HS-5 (cell line): ENCODE data around the gene TLX3.

Source experiments
- DNase-seq: peaks from one replicate; pipeline ENCODE4 v3.0.0-alpha.2; 2012; ENCODE audit warnings: low read depth

TLX3 gene

DNA sequence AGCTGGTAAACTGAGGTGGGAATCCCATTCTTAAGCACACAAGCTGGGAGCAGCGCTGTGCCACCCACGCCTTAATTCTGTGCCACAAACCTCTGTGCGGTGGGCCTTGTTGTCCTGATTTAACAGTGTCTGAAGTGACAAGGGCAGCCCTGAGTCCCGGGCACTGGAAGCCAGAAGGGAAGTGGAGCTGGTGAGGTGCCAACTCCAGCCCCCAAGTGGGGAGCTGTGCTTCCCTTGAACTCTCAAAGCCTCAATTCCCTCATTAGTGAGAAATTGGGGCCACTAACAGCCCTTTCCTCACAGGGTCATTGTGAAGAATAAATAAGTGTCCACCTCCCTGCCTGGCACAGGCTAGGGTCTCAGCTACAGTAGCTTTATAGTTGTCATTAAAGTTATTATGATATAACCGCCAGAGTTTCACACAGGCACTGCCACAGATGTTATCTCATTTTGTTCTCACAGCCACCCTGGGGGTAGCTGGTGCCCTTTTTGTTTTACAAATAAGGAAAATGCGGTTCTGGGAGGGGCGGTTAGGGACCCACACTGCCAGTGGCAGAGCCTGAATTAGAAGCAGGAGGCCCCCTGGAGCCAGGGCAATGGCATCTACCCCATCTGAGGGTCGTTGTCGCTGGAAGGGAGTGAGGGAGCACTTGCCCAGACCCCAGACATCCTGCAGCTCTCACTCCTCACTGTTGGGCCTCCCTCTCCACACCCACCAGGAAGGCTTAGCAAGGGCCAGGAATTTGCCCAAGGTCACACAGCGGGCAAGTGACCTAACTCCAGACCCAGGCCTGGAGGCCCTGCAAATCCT lies 2.1 kb upstream of the TLX3 start:
- DNase-seq, result no peak

DNA sequence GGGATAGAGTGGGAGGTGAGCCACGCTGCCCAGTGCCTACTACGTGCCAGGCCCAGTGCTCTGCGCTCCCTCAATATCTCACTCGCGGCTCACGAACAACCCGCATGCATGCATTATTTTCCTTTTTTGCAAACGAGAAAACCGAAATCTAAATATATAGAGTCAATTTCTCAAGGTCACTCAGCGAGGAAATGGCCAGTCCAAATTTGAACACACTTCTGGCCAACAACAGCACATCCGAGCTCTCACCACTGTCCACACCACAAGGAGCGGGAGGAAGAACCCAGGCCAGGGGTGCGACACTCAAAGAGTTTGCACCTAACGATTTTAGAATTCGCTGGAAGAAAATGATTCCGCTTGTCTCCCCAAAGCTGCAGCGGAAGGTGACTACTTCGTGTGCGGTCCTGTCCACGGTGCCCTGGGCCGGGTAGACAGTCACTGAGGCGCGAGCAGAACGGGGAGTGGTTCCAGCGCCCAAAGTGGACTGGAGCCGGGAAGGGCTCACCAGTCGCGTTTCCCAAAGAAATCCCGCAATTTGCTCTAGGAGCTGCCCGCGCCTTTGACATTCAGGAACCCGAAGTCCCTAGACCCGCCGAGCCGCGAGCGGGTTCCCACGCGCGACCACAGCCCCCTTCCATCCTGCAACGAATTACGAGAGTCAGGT lies 1.1 kb upstream of the TLX3 start:
- DNase-seq, result no peak

DNA sequence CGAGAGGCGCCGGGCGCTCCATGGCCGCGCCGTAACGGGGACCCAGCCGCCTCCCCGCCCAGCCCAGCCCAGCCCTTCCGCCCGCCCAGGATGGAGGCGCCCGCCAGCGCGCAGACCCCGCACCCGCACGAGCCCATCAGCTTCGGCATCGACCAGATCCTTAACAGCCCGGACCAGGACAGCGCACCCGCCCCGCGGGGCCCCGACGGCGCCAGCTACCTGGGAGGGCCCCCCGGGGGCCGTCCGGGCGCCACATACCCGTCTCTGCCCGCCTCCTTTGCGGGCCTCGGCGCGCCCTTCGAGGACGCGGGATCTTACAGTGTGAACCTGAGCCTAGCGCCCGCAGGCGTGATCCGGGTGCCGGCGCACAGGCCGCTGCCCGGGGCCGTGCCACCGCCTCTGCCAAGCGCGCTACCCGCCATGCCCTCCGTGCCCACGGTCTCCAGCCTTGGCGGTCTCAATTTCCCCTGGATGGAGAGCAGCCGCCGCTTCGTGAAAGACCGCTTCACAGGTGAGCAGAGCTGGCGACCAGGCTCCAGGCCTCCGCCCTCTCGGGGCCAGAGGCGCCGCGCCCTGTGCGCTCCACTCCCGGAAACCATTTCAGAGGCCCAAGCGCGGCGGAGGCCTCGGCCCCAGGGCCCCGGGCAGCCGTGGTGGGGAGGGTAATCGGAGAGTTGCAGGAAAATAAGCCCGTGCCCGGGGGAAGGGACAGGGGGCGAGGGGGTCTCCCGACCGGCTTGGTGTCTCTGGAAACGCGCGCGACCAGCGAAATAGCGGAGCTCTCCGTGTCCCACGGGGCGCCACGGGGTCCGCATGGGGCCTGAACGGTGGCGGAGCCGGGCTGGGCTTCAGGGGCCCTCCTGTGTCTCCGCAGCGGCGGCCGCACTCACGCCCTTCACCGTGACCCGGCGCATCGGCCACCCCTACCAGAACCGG lies 496 bp downstream of the TLX3 start:
- no peak for DNase-seq

DNA sequence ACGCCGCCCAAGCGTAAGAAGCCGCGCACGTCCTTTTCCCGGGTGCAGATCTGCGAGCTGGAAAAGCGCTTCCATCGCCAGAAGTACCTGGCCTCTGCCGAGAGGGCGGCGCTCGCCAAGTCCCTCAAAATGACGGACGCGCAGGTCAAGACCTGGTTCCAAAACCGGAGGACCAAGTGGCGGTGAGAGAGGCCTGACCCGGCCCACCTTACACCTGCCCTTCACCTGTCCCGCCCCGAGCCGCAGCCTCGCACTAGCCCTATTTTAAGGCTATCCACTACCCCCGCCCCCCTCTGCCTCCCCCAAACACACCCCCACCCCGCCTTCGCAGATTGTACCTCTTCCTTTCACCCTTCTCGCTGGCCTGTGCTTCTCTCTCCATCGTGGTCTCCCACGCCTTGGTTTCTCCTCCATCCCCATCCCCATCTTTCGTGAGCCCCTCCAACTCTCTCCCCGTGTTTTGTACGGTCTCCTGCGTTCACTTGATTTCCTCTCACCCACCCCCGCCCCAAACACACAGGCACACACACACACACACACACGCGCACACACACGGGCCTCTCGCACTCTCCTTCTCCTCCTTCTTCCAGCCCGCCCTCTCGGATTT lies 1.3 kb downstream of the TLX3 start:
- DNase-seq, result no peak

DNA sequence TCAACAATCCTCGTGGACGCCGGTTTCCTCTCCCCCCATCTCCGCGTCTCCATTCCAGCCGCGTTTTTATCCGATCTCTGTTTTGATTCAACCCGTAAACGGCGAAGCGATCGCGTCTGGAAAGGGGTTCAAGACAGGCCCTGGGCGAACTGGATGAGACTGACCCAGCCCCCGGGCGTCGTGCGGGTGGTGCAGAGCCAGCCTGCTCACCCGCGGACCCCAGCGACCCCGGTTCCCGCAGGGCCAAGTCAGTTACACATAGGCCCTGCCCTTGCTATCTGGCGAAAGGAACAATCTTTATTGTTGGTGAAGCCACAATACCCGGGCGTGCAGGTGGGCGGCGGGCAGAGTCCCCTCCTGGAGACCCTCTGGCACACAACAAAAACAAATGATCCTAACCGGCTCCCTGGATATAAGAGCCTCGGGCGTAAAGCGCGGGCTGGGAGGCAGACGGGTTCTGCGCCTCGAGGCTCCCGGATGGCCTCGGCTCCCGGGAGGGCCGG lies 1.8 kb downstream of the TLX3 start:
- DNase-seq, result no peak

DNA sequence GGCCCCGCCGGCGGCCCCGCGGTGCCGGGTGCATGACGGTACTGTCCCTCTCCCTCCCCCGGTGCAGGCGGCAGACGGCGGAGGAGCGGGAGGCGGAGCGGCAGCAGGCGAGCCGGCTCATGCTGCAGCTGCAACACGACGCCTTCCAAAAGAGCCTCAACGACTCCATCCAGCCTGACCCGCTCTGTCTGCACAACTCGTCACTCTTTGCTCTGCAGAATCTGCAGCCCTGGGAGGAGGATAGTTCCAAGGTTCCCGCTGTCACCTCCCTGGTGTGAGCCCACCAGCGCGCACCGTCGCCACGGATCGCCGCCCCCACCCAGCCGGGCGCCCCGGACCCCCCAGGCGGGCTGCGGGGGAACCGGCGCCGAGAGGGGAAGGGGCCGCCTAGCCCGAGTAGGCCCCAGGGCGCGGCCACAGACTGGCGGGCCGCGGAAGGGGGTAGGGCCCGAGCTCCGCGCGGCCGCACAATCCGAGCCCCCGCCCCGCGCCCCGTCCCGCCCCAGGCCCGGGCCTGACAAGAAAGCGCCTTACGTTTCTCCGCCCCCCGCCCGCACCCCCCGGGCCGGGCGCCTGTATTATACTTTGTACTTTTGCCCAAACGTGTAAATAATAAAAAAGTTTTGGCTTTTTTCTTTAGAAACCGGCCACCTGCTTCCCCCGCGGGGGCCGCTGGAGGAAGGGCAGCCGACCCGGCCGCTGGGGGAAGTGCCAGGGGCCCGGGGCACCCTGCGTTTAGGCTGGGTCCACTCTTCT lies 2.5 kb downstream of the TLX3 start:
- DNase-seq, result no peak

DNA sequence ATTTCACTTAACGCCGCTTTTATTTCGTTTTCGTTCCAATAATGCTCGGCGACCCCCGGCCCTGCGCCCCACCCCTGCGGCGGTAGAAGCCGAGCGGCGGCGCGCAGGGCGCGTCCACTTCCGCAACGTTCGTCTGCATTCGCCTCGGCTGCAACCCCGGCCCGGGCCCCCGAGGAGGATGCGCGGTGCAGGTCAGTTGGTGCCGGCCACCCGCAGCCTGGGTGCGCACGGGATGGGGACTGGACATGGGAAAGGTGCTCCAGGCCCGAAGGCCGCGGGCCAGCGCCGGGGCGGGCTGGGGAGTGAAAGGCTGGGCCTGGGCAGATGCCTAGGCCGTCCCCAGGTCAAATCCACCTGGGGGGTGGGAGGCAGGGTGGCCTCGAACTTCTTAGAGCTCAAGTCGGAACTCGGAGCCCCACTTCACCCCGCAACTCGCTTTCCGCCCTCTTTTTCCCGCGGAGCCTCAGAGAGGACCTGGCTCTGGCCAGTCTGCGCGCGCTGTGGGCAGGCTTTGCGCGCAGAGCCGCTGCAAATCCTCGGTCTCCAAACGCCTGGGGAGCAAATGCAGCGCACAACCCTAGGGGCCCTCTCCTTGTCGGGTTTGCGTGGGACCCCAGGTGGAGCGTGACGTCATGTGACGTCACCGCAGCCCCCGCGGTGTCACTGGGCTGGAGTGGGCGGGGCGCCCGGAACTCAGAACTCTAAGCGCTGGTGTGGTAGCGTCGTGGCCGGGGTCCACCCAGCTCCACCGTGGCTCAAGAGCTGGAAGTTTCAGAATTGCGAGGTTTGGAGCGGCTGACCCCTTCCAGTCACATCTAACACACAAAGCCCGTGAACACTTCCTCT lies 3.3 kb downstream of the TLX3 start:
- DNase-seq, result no peak

DNA sequence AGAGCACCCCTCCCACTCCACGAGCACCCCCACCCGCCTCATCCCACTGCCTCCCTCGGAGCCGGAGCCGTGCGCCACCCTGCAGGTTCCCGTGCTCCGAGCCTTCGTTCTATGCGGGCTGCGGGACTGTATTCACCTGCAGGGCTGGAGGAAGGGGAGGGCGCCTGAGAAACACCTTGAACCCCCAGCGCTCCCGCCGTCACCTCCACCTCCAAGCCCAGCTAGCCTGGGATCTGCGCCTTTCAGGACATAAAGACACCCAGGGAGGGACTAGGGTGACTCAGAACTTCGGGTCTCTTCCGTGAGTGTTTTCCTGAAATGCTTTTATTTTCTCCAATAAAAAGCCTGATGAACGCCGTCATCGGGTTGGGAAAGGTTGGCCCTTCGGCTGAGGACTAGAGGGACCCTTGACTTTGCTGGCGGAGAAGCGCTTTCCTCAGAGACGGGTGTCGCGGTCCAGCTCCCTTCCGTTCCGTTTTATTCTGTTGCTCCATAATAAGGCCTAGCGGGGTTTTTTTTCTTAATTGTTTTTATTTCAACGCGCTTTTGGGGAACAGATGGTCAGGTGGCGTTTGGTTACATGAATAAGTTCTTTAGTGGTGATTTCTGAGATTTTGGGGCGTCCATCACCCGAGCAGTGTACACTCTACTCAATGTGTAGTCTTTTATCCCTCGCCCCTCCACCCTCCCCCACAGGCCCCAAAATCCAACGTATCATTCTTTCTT lies 4.6 kb downstream of the TLX3 start:
- no peak for DNase-seq

DNA sequence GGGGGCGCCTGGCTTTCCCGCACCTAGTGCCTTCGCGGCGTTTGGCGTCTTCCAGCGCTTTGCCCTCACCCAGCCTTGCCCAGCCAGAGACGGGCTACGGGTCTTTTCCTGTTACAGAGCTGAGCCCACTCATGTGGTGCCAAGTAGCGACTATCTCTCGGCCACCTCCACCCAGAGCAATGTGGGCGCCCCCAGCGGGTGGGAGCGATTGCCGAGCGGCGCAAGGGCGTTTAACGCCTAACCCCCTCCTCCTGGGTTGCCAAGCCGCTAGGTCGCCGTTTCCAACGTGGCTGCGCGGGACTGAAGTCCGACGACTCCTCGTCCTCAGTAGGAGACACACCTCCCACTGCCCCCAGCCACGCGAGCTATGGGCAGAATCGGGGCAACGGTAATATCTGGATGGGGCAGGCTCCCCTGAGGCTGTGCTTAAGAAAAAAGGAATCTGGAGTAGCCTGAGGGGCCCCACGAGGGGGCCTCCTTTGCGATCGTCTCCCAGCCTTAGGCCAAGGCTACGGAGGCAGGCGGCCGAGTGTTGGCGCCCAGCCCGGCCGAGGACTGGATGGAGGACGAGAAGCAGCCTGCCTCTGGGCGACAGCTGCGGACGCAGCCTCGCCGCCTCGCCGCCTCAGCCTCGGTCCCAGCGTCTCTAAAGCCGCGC lies 5.8 kb downstream of the TLX3 start:
- DNase-seq, result no peak

DNA sequence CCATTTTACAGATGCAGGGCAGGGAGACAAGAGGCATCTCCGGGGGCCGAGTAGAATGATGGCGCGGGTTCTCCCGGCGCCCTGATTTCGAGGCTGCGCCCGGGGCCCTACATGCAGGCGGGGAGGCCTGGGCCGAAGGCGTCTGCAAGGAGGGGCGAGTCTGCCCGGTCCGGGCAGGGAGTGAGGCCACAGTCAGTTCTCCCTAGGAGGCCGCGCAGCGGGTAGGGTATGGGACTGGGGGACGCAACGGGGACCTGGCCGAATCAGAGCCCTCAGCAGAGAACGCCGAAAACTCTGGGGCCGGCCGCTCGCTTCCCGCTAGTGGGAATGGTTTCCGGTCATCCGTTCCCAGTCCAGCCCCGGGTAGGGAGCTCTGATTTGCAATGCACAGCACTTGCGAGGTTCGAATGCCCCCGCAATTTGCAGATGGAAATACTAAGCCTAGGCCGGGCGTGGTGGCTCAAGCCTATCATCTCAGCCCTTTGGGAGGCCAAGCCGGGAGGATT lies 6.4 kb downstream of the TLX3 start:
- no peak for DNase-seq

DNA sequence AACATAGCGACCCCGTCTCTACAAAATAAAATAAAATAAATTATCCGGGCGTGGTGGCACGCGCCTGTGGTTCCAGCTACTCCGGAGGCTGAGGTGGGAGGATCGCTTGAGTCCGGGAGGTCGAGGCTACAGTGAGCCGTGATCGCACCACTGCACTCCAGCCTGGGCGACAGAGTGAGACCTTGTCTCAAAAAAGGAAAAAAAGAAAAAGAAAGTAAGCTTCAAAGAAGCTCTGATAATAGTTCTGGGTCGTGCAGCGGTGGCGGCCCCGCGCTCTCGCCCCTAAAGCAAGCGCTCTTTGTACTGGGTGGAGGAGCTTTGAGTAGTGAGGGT lies 6.8 kb downstream of the TLX3 start:
- no peak for DNase-seq

DNA sequence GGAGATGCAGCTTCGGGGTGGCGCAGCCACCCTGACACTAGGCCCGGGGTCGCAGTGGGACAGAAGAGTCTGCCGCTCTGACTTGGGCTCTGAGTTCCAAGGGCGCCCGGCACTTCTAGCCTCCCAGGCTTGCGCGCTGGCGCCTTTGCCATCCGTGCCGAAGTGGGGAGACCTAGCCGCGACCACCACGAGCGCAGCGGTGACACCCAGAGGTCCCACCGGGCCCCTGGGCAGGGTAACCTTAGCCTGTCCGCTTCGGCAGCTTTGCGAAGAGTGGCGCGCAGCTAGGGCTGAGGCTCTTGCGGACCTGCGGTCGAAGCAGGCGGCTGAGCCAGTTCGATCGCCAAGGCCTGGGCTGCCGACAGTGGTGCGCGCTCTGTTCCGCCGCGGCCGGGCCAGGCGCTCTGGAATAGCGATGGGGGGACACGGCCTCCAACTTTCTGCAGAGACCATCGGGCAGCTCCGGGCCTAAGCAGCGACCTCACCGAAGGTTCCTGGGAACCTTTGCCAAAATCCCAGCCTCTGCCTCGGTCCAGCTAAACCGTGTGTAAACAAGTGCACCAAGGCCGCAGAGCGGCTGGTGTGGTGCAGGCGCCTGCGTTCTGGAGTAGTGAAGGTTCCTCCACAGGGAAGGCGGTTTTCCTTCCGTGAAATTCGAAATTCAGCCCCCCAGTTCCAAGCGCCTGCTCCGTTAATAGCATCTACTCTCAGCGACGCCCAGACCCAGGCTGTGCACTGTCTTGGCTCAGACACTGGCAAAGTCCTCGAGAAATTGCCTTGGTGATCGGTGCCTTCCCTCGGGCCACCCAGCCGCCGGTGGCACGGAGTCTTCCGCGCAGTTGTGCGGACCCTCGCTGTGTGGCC lies 7.4 kb downstream of the TLX3 start:
- DNase-seq, result no peak

DNA sequence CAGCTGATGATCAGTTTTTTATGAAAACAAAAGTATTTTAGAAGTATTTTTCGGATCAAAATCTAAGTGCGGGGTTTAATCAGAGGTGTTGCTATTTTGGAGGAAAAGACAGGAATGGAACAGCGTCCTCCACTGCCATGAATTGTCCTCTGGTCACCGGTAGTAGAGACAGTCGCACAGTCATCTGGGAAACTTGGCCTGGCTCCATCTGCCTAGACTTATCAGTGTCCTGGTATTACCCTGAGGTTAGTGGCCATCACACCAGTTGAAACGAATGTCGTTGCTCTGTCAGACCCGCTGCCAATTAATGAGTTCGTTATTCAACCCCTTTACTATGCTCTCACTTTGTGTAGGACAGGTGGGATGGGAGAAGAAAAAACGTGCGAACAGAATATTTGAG lies 8.2 kb downstream of the TLX3 start:
- no peak for DNase-seq

DNA sequence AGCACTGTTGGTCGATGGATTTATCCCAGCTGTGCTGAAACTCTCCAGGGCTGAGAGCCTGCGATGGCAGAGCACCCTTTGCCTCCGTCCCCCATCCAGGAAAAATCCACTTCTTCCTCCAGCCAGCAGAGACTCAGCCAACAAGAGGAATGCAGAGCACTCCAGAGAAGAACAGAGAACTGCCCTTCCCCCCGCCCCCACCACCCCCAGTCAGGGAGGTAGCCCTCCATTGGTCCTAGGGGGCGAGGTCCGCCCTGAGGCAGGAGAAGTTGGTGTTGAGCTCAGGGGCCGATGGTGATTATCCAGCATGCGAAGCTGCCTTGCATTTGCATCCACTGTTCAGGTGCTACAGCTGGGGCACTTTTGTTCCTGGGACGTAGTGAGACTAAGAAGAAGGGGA lies 9.0 kb downstream of the TLX3 start:
- no peak for DNase-seq

DNA sequence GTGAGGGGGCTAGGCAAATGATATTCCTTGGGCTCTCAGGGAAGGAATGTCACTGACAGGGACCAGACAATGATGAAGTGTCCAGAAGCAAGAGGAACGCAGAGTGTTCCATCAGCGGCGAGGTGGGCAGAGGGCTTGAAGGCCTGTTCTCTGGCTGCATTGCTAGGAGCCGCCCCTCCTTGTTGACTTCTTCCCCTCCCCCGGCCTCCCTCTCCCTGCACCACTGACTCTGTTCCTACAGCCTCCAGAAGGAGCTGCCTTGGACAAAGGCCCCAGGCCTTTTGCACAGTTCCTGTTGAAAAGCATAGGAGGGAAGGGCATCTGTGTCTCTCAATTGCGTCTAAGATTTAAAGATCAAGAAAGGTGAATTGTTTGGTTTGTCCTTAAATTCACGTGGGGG lies 12.4 kb downstream of the TLX3 start:
- no peak for DNase-seq

DNA sequence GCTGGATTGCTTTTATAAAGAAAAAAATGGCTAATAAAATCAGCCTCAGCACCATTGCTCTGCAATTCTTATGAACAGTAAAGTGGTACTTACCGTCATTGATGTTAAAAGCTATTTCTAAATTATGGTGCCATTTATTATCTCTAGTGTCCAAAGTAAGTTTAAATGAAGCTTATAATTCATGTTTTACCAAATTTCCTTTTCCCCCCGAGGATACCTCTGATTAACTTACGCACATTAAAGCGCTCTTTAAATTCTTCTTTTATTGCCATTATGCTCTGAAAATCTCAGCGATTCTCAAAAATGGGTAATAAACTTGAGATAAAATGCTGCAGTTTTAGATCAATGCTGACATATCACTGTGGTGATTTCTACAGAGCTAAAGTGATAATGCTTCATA lies 13.5 kb downstream of the TLX3 start:
- no peak for DNase-seq

DNA sequence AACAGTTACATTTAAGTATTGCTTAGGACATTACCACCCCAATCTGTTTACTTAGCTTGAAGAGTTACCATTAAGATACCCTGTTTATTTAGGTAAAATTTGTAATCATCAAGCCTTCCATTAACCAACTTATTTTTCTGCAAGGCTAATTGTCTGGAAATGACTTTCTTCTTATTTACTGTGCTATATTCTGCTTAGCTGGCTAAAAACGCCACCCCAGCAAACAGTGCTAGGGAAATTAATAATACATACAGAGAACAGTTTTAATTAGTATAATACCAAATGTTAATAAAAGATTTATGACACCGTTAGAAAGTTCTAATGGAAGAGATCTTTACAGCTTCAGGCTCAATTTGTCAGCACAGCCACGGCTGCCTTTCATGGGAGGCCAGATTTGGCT lies 14.0 kb downstream of the TLX3 start:
- no peak for DNase-seq
